ENCODE results near the gene NTMT1. TPM values are rescaled to one million over a fixed set of nuclear protein-coding genes. Genes with fewer than 3 reads are reported as not detected.

NTMT1 gene
- total RNA-seq, 1 donor from 2014 or later = 23.7 TPM

GRCh38 chr9:129596541-129597331 lies 29.2 kb upstream of the NTMT1 start:
- no peak for DNase-seq (ENCODE audit: low read depth in 2 of 2)

- DNase-seq (ENCODE audit: low read depth in 2 of 2) = peak in 1 of 2 donors; percentile 50
Measured at GRCh38 chr9:129597355-129598088, 28.4 kb upstream of the NTMT1 start.

GRCh38 chr9:129598089-129598596 lies 27.8 kb upstream of the NTMT1 start:
- no peak for DNase-seq (ENCODE audit: low read depth in 2 of 2)

DNA sequence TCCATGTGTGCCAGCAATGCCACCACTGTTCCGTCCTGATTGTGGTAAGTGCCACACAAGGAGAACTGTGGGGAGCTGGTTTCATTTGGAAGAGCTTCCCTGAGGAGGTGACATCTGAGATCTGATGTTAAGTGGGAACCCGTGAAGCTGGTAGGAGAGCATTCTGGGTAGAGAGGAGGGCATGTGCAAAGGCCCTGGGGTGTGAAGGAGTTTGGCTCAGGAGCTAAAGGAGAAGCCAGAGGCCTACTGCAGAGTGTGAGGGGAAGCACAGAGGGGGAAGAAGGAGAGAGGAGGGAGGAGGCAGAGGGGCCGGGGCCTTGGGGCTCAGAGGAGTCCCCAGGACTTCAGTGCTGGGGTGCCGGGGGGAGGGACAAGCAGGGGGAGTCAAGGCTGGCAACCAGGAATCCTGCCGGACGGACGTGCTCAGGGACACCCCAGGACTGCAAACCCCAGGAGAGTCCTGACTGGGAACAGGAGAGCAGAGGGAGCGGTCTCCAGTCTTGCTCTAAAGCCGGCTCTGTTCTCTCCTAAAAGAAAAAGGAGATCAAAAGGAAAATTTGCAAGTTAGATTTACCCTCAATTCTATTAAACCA lies 24.8 kb upstream of the NTMT1 start:
- DNase-seq (ENCODE audit: low read depth in 2 of 2) = no peak

DNA sequence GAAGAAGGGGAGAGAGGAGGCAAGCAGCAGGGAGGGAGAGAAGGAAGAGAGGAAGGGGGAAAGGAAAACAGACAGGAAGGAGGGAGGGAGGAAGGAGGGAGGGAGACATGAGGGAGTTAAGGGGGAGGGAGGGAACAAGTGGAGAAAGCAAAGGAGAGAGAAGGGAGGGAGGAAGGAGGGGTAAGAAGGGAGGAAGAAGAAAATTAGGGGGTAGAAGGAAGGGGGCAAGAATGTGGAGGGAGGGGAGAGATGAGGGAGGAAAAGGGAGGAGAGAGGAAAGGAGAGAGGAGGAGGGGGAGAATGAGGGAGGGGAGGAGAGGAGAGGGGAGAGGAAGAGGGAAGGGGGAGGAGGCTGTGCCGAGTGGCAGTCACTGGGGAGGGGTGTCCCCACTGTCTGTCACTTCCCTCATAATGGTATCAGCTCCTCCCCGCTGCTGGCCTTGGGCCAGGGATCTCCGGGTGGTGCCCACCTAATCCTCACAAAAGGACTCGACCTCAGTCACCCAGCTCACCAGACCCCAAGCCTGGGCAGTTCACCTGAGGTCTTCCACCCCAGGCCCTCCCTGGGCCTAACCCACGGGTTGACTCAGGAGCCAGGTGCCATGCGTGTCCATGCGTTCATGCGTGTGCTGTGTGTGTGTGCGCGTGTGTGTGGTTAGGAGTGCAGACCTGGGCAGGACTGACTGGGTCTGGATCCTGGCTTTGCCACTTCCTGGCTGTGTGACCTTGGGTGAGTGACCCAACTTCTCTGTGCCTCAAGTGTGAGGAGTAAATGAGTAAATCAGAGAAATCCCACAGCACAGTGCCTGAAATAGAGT lies 23.2 kb upstream of the NTMT1 start:
- no peak for DNase-seq (ENCODE audit: low read depth in 2 of 2)

GRCh38 chr9:129604056-129604765 lies 21.8 kb upstream of the NTMT1 start:
- DNase-seq (ENCODE audit: low read depth in 2 of 2) = no peak

GRCh38 chr9:129604766-129605163 lies 21.2 kb upstream of the NTMT1 start:
- no peak for DNase-seq (ENCODE audit: low read depth in 2 of 2)

DNA sequence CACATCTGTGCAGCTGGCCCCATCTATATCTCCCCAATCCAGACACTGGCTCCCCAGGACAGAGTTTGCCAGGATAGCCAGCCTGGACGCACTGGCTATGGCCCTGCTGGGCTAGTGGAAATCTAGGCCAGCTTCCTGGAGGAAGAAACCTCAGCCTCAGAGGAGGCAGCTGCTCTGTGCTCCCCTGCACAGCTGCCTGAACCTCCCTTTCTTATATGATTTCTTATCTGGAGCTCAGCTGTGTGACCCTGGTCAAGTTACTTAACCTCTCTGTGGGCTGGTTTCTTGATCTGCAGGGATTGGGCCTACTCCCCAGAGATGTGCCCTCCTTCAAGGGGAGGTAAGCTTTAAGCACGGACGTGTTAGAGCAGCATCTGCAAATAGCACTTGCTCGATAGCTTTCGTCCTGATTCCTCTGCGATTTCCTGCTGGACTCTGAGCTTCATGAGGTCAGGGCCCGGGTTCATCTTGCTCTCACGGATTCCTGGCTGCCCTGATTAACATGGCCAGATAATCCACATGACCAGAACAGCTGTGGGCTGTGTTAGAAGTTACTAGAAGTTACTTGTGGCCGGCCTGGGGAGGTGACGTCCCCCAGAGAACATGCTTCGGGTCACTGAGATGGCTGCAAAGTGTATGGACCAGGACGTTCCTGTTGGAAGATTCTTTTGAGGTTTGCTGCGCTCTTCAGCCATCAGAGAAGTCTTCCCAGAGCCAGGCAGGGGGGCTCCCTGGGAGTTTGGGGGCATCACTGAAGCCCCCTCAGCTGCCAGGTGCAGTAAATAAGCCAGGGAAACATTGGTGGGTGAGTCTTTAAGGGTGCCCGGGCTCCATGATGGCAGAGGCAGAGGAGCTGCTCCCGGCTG lies 19.6 kb upstream of the NTMT1 start:
- no peak for DNase-seq (ENCODE audit: low read depth in 2 of 2)

GRCh38 chr9:129607027-129607387 lies 19.0 kb upstream of the NTMT1 start:
- DNase-seq (ENCODE audit: low read depth in 2 of 2) = no peak

GRCh38 chr9:129608561-129609481 lies 17.1 kb upstream of the NTMT1 start:
- no peak for DNase-seq (ENCODE audit: low read depth in 2 of 2)

GRCh38 chr9:129609486-129610212 lies 16.3 kb upstream of the NTMT1 start:
- peak in 1 of 2 donors; percentile 19 for DNase-seq (ENCODE audit: low read depth in 2 of 2)

GRCh38 chr9:129610213-129610472 lies 15.8 kb upstream of the NTMT1 start:
- DNase-seq (ENCODE audit: low read depth in 2 of 2) = no peak

GRCh38 chr9:129610473-129611306 lies 15.3 kb upstream of the NTMT1 start:
- DNase-seq (ENCODE audit: low read depth in 2 of 2) = peak; percentile 30 to 65

DNA sequence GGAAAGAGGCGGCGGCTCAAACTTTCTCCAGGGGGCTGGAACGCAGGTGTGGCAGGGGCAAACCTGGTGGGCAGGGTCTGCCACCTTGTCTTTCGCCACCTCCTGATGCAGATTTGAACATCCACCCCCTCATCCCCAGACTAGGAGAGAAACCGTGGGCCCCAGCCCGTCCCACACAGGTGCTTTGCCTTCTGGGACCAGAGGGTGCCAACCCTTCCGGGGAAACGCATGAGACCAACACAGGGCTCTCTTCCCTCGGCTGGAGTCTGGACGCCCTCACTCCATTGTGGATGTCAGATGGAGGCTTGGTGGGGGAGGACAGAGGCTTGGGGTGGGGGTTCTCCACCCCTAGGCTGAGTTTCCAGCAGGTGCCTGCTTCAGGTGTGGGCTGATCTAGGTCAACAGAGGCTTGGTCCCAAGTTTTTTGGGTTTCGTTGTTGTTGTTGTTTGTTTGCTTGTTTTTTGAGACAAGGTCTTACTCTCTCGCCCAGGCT lies 14.6 kb upstream of the NTMT1 start:
- no peak for DNase-seq (ENCODE audit: low read depth in 2 of 2)

- no peak for DNase-seq (ENCODE audit: low read depth in 2 of 2)
Measured at GRCh38 chr9:129612123-129612522, 13.8 kb upstream of the NTMT1 start.

DNA sequence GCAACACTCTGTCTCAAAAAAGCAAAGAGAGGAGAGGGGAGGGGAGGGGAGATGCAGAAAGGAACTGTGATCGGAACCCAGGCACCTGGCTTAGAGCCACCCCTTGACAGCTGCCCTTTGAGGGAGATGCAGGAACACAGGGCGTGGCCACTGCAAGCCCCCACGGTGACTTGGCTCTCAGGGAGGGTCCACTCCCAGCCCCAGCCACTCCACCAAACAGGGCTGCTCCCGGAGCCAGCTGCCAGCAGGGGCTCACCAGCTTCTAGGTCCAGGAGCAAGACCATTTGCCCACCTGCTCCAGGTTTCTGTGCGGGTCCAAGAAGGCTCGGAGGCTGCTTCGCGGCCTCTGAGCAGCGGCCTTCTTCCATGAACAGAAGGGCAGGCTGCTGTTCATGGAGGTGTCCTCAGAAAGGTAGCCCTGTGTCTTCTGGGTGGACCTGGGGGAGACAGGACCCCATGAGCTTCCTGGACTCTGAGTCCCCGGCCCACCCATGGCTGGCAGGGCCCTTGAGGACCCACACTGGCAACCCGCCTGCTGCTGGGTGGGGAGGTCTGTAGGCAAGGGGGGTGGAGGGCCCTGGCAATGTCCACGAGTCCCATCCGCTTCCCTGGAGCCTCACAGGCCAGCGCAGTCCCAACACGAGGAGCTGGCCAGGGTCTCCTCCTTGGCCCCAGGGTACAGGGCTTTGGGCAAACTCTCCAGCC lies 13.0 kb upstream of the NTMT1 start:
- DNase-seq (ENCODE audit: low read depth in 2 of 2) = no peak
